Thoracic aorta (tissue), 2 donors: ENCODE data around the gene TNRC6A. TPM values are rescaled to one million over a fixed set of nuclear protein-coding genes. Genes with fewer than 3 reads are reported as not detected.

Experiments used
- ATAC-seq: fragments of 150-250 bp; one replicate; pipeline ENCODE4 v1.8.0; 2017; ENCODE audit warnings: low read depth; ENCODE audit not compliant: insufficient number of reproducible peaks, low FRiP score
- DNase-seq: peaks from one replicate; pipeline ENCODE4 v3.0.0-alpha.2; 2020; ENCODE audit warnings: low spot score
- H3K27ac ChIP-seq, 2 donors: fragments of 200-600 bp; sonication (generic); 1 replicate in 1 of 2; 2 replicates in 1 of 2; pipeline ENCODE4 v1.5.1; 2016; ENCODE audit warnings: mild to moderate bottlenecking in 2 of 2, moderate library complexity in 2 of 2
- H3K27me3 ChIP-seq: fragments of 200-600 bp; sonication (generic); replicated peaks from 2 replicates; pipeline ENCODE4 v1.6.0; 2016; ENCODE audit warnings: mild to moderate bottlenecking; ENCODE audit not compliant: insufficient read depth
- H3K36me3 ChIP-seq: fragments of 200-600 bp; sonication (generic); one replicate; pipeline ENCODE4 v1.5.1; 2016
- H3K4me1 ChIP-seq, 2 donors: fragments of 200-600 bp; sonication (generic); 1 replicate in 1 of 2; 2 replicates in 1 of 2; pipeline versions ENCODE4 v1.5.1 to v1.6.0; 2016; ENCODE audit warnings: low read depth in 2 of 2, mild to moderate bottlenecking in 1 of 2; ENCODE audit not compliant: control insufficient read depth in 1 of 2
- H3K4me3 ChIP-seq: fragments of 200-600 bp; sonication (generic); 2 replicates; pipeline ENCODE4 v1.5.1; 2016; ENCODE audit warnings: mild to moderate bottlenecking
- H3K9me3 ChIP-seq: fragments of 200-600 bp; sonication (generic); 2 replicates; pipeline ENCODE4 v1.5.1; 2016
- CTCF ChIP-seq: fragments of 200-600 bp; sonication (generic); IDR thresholded peaks from one replicate; pipeline ENCODE4 v1.5.1; 2019; ENCODE audit warnings: antibody characterized with exemption
- total RNA-seq, 2 donors: library from RNA; depleted of rRNA; stranded (reverse); fragments of >200 nt; gene quantifications; one replicate each; pipeline versions ENCODE4 v1.1.0 to v1.2.3, GENCODE V29; 2016

The TNRC6A gene
- total RNA-seq, 2 donors from 2014 or later, result 45.6 to 85.4 TPM

- TF ChIP-seq CTCF, result no peak
- no peak for ATAC-seq
- H3K4me1 ChIP-seq, result no peaks in the 10 kb centered on the region
- no peak overlapping the region for H3K27ac ChIP-seq
- H3K27me3 ChIP-seq, result no peaks in the 10 kb centered on the region
- peaks cover 2% of the 10 kb centered on the region for H3K36me3 ChIP-seq
- H3K9me3 ChIP-seq, result no peaks in the 10 kb centered on the region
- H3K4me3 ChIP-seq, result no peak overlapping the region
- no peak for DNase-seq
These were observed 118.6 kb downstream of the TNRC6A start for GRCh38 chr16:24848065-24848464.

GRCh38 chr16:24849641-24850040 lies 120.2 kb downstream of the TNRC6A start:
- Histone ChIP-seq H3K27me3 (no peaks in the 10 kb centered on the region), H3K9me3 (no peaks in the 10 kb centered on the region), H3K27ac (no peak overlapping the region), H3K4me1 (peaks cover 0 to 7% of the 10 kb centered on the region in 2 donors), H3K4me3 (no peak overlapping the region), H3K36me3 (peaks cover 2% of the 10 kb centered on the region)
- ATAC-seq (no peak), DNase-seq (no peak)
- TF ChIP-seq CTCF, result no peak

GRCh38 chr16:24850289-24850938 lies 121.0 kb downstream of the TNRC6A start:
- peaks cover 2% of the 10 kb centered on the region for H3K36me3 ChIP-seq
- TF ChIP-seq CTCF, result no peak
- ATAC-seq (no peak), DNase-seq (no peak)
- no peak overlapping the region for H3K27ac ChIP-seq
- peaks cover 0 to 7% of the 10 kb centered on the region in 2 donors for H3K4me1 ChIP-seq
- H3K4me3 ChIP-seq, result no peak overlapping the region
- no peaks in the 10 kb centered on the region for H3K9me3 ChIP-seq
- no peaks in the 10 kb centered on the region for H3K27me3 ChIP-seq

GRCh38 chr16:24851700-24852099 lies 122.2 kb downstream of the TNRC6A start:
- no peak for ATAC-seq
- H3K36me3 ChIP-seq, result no peaks in the 10 kb centered on the region
- H3K9me3 ChIP-seq, result no peaks in the 10 kb centered on the region
- H3K27me3 ChIP-seq, result no peaks in the 10 kb centered on the region
- H3K4me1 ChIP-seq, result peaks cover 0 to 7% of the 10 kb centered on the region in 2 donors
- no peak overlapping the region for H3K4me3 ChIP-seq
- H3K27ac ChIP-seq, result no peak overlapping the region
- no peak for DNase-seq
- no peak for TF ChIP-seq CTCF

GRCh38 chr16:24852281-24852721 lies 122.8 kb downstream of the TNRC6A start:
- Histone ChIP-seq H3K27me3 (no peaks in the 10 kb centered on the region), H3K36me3 (no peaks in the 10 kb centered on the region), H3K9me3 (no peaks in the 10 kb centered on the region), H3K4me3 (no peak overlapping the region), H3K4me1 (peaks cover 0 to 7% of the 10 kb centered on the region in 2 donors), H3K27ac (no peak overlapping the region)
- DNase-seq (no peak), ATAC-seq (no peak)
- TF ChIP-seq CTCF, result no peak
